Raji (cell line): Measurements from ENCODE around the gene CEP89.

ENCODE experiments used
- POLR2A ChIP-seq: IDR thresholded peaks from 2 replicates; pipeline ENCODE4 v1.6.1; 2011; ENCODE audit warnings: low read depth, low read length, control low read depth; ENCODE audit not compliant: insufficient read depth

Gene CEP89

GRCh38 chr19:32971715-32972540 lies at the start of gene CEP89, which contains the start of gene FAAP24:
CEP89 (minus strand) TSS chr19:32971958; CDS start chr19:32971874, 84 bp downstream.
FAAP24 (plus strand) TSS chr19:32972242; CDS start chr19:32973197, 955 bp downstream.
- peak; percentile 89 for TF ChIP-seq POLR2A

- TF ChIP-seq POLR2A: no peak
Observed at GRCh38 chr19:33008738-33009137, 37.0 kb upstream of the CEP89 start.

DNA sequence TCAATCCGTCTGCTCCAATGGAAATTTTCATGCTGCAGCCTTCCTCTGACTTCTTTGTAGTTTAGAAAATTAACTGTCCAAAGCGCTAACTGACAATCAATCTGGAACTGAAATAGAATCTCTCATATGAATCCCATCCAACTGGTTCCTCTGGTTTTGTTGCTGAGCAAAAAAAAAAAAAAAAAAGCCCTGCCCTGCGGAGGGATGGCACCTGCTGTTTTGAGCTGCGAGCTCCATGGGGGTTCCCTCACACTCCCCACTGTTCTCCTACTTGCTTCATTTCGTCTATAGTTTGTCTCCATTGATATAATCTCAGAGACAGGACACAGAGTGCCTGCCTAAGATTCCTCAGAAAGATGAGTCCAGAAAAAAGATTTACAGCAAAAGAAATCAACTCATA lies 33.7 kb upstream of the CEP89 start:
- no peak for TF ChIP-seq POLR2A

- TF ChIP-seq POLR2A: no peak
Observed at GRCh38 chr19:33000910-33001309, 29.2 kb upstream of the CEP89 start.

- no peak for TF ChIP-seq POLR2A
Observed at GRCh38 chr19:33000510-33000909, 28.8 kb upstream of the CEP89 start.

GRCh38 chr19:32998722-32999121 lies 27.0 kb upstream of the CEP89 start:
- TF ChIP-seq POLR2A: no peak

- TF ChIP-seq POLR2A: no peak
Observed at GRCh38 chr19:32997716-32998355, 26.1 kb upstream of the CEP89 start.

DNA sequence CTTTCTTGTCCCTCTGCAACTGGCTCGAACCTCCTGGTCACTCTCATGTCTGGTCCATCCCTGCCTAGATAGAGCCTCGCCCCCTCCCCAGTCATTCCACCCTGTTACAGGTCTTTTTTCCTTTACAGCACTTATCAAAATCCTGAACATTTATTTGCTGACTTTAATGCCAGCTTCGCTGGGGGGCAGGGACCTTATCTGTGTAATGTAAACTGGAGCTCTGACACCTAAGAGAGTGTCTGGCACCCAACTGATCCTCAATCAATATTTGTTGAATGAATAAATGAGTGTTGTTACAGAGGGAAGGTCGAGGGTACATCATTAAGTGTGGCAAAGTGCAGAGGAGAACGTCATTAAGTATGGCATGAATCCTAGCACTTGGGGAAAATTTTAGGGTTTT lies 17.0 kb upstream of the CEP89 start:
- no peak for TF ChIP-seq POLR2A

GRCh38 chr19:32977280-32977679 lies 5.5 kb upstream of the CEP89 start:
- no peak for TF ChIP-seq POLR2A

- TF ChIP-seq POLR2A: no peak
Observed at GRCh38 chr19:32976223-32976805, 4.6 kb upstream of the CEP89 start.

DNA sequence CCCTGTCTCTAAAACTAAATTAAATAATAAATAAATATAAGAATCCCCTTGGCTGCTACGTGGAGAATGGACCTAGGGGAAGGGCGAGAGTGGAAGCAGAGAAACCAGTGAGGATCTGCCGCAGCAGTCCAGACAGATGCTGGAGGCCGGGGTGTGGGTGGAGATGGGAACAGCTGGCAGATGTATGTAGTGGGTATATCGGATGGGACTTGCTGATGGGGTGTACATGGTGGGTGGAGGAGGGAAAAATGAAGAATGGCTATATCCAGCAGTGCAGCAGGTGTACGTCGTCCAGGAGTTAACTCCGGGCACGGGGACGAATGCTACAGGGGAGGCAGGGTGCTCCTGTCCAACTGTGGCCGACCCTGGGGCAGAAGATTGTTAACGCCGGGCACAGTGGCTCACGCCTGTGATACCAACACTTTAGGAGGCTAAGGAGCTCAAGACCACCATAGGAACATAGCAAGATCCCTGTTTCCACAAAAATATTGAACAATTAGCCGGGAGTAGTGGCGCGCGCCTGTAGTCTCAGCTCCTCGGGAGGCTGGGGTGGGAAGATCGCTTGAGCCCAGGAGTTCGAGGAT lies 654 bp downstream of the CEP89 start:
- no peak for TF ChIP-seq POLR2A

DNA sequence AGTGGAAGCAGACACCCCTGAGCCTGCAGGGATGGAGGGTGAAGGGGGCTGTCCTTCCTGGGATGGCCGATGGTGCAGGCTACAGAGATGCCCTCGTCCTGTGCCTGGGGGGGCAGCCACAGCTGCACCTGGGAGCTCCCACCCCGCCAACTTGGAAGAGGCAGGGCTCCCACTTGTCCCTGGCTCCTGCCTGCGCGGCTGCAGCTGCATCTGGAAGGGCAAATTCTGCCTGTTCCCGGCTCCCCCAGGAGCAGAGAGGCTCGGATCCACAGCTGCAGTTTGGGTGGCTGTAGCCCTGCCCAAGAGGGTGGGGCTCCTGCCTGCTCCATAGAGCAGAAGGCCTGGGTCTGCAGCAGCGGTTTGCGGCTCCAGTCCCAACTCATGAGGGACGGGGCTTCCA lies 2.2 kb downstream of the CEP89 start:
- TF ChIP-seq POLR2A: no peak

GRCh38 chr19:32966750-32967149 lies 5.0 kb downstream of the CEP89 start:
- no peak for TF ChIP-seq POLR2A

- no peak for TF ChIP-seq POLR2A
Observed at GRCh38 chr19:32945260-32945659, 26.5 kb downstream of the CEP89 start.

- TF ChIP-seq POLR2A: no peak
Observed at GRCh38 chr19:32936065-32936464, 35.7 kb downstream of the CEP89 start.

DNA sequence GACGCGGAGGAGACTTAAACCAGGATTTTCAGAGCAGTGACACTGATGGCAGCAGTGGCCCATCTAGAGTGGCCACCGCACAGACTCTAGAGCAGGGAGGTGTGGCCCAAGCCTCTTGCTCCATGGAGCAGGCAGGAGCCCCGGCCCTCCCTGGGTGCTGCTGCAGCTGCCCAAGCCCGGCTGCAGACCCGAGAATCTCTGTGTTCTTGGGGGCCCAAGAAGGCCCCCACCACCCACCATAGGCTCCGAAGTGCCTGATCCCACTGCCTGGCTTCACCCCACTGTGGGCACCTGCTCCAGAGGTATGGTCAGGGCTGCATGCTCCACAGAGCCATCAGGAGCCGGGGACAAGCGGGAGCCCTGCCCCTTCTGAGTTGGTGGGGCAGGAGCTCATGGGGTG lies 36.1 kb downstream of the CEP89 start:
- no peak for TF ChIP-seq POLR2A

- TF ChIP-seq POLR2A: no peak
Observed at GRCh38 chr19:32933571-32933970, 38.2 kb downstream of the CEP89 start.
